HG03439 (cell line): ENCODE results near the gene ATXN7.

Source experiments
- ATAC-seq: cut with Tn5 transposase; IDR thresholded peaks from one replicate; pipeline ENCODE4 v1.9.1; 2021; ENCODE audit warnings: mild to moderate bottlenecking, moderate library complexity; ENCODE audit not compliant: unreplicated experiment

The ATXN7 gene

GRCh38 chr3:63960048-63960711 lies 96.5 kb downstream of the ATXN7 start:
- no peak for ATAC-seq

- peak; percentile 64 for ATAC-seq
Observed at GRCh38 chr3:63961891-63962290, 98.2 kb downstream of the ATXN7 start.

GRCh38 chr3:63963496-63963895 lies 99.8 kb downstream of the ATXN7 start:
- ATAC-seq: no peak

- no peak for ATAC-seq
Observed at GRCh38 chr3:63964681-63965485, 101.2 kb downstream of the ATXN7 start.

GRCh38 chr3:63966007-63966406 lies 102.3 kb downstream of the ATXN7 start:
- ATAC-seq: no peak

GRCh38 chr3:63966871-63967270 lies 103.2 kb downstream of the ATXN7 start:
- ATAC-seq: no peak

GRCh38 chr3:63967675-63968611 lies 104.3 kb downstream of the ATXN7 start:
- ATAC-seq: peak; percentile 55

- ATAC-seq: no peak
Observed at GRCh38 chr3:63968612-63969350, 105.1 kb downstream of the ATXN7 start.

- ATAC-seq: no peak
Observed at GRCh38 chr3:63969876-63970275, 106.2 kb downstream of the ATXN7 start.

GRCh38 chr3:63970631-63971475 lies 107.2 kb downstream of the ATXN7 start:
- ATAC-seq: no peak

- no peak for ATAC-seq
Observed at GRCh38 chr3:63972196-63972595, 108.5 kb downstream of the ATXN7 start.

- ATAC-seq: no peak
Observed at GRCh38 chr3:63972987-63973386, 109.3 kb downstream of the ATXN7 start.

- ATAC-seq: no peak
Observed at GRCh38 chr3:63973406-63973805, 109.7 kb downstream of the ATXN7 start.

- no peak for ATAC-seq
Observed at GRCh38 chr3:63974451-63974850, 110.8 kb downstream of the ATXN7 start.

- no peak for ATAC-seq
Observed at GRCh38 chr3:63975723-63976122, 112.1 kb downstream of the ATXN7 start.

GRCh38 chr3:63976161-63976871 lies 112.6 kb downstream of the ATXN7 start:
- no peak for ATAC-seq

- no peak for ATAC-seq
Observed at GRCh38 chr3:63976872-63977200, 113.2 kb downstream of the ATXN7 start.

- no peak for ATAC-seq
Observed at GRCh38 chr3:63977893-63978292, 114.2 kb downstream of the ATXN7 start.
